Effector CD4-positive, alpha-beta T cell (primary cell): ENCODE data around the gene ALDH9A1.
"Not testable (repeated sequence)": the region's sequence is repeated elsewhere in the genome, so short reads cannot be mapped to it uniquely, and the experiment has no call there.

Experiments used
- DNase-seq: peaks from one replicate; pipeline ENCODE4 v3.0.0-alpha.2; 2020
- total RNA-seq: gene quantifications from one replicate; lab custom pipeline; 2026; lab: John Stamatoyannopoulos, UW

Gene ALDH9A1
- 35.8 reads per million, percentile 60 among the genes with 10 or more reads in this experiment for total RNA-seq

GRCh38 chr1:165697881-165698760, at the start of gene ALDH9A1:
Gene ALDH9A1, minus strand, starts transcription at chr1:165698562. Its CDS starts 4 bp downstream, at chr1:165698558.
- peak; percentile 78 for DNase-seq

- no peak for DNase-seq
Observed at GRCh38 chr1:165747632-165748447, 49.5 kb upstream of the ALDH9A1 start.

- DNase-seq = not testable (repeated sequence)
Observed at GRCh38 chr1:165744913-165745312, 46.6 kb upstream of the ALDH9A1 start.

- no peak for DNase-seq
Observed at GRCh38 chr1:165742194-165742593, 43.8 kb upstream of the ALDH9A1 start.

- no peak for DNase-seq
Observed at GRCh38 chr1:165738794-165739193, 40.4 kb upstream of the ALDH9A1 start.

GRCh38 chr1:165737196-165737595, 38.8 kb upstream of the ALDH9A1 start:
- no peak for DNase-seq

GRCh38 chr1:165734906-165735305, 36.5 kb upstream of the ALDH9A1 start:
- no peak for DNase-seq

- DNase-seq = no peak
Observed at GRCh38 chr1:165726841-165727240, 28.5 kb upstream of the ALDH9A1 start.

- DNase-seq = no peak
Observed at GRCh38 chr1:165726169-165726568, 27.8 kb upstream of the ALDH9A1 start.

- DNase-seq = peak; percentile 5
Observed at GRCh38 chr1:165717918-165718515, 19.7 kb upstream of the ALDH9A1 start.

GRCh38 chr1:165716265-165717051, 18.1 kb upstream of the ALDH9A1 start:
- not testable (repeated sequence) for DNase-seq

GRCh38 chr1:165712764-165713163, 14.4 kb upstream of the ALDH9A1 start:
- no peak for DNase-seq

- no peak for DNase-seq
Observed at GRCh38 chr1:165707984-165708706, 9.8 kb upstream of the ALDH9A1 start.

GRCh38 chr1:165703648-165704047, 5.3 kb upstream of the ALDH9A1 start:
- no peak for DNase-seq

- DNase-seq = not testable (repeated sequence)
Observed at GRCh38 chr1:165701922-165702321, 3.6 kb upstream of the ALDH9A1 start.

- DNase-seq = no peak
Observed at GRCh38 chr1:165699577-165699976, 1.2 kb upstream of the ALDH9A1 start.

GRCh38 chr1:165698761-165699052, 345 bp upstream of the ALDH9A1 start:
- DNase-seq = no peak

- no peak for DNase-seq
Observed at GRCh38 chr1:165697491-165697880, 876 bp downstream of the ALDH9A1 start.

GRCh38 chr1:165696625-165697100, 1.7 kb downstream of the ALDH9A1 start:
- DNase-seq = no peak

GRCh38 chr1:165695031-165695430, 3.3 kb downstream of the ALDH9A1 start:
- DNase-seq = no peak

- DNase-seq = no peak
Observed at GRCh38 chr1:165688046-165688445, 10.3 kb downstream of the ALDH9A1 start.

GRCh38 chr1:165686971-165687433, 11.4 kb downstream of the ALDH9A1 start:
- no peak for DNase-seq
